HFF-Myc (cell line): Measurements from ENCODE around the gene OR8K1.

Experiments used
- DNase-seq: peaks from one replicate; pipeline ENCODE4 v3.0.0-alpha.2; 2011; ENCODE audit warnings: low read depth; ENCODE audit errors: extremely low read depth
- H3K4me3 ChIP-seq: replicated peaks from 2 replicates; pipeline ENCODE4 v1.5.1; 2011; ENCODE audit warnings: low read depth, mild to moderate bottlenecking, control low read depth, low read length
- CTCF ChIP-seq: IDR thresholded peaks from 2 replicates; pipeline ENCODE4 v1.5.1; 2012; ENCODE audit warnings: mild to moderate bottlenecking, low read depth, low read length, control low read depth; ENCODE audit errors: missing control alignments

Gene OR8K1

GRCh38 chr11:56345739-56346138 lies at the start of gene OR8K1:
Gene OR8K1 (plus strand): TSS chr11:56346039. CDS start chr11:56346039, 0 bp downstream.
- no peak for DNase-seq
- TF ChIP-seq CTCF, result no peak
- H3K4me3 ChIP-seq, result no peak within 1 kb of the TSS

- H3K4me3 ChIP-seq, result no peak overlapping the region
- TF ChIP-seq CTCF, result no peak
- no peak for DNase-seq
Measured at GRCh38 chr11:56296898-56297297, 48.9 kb upstream of the OR8K1 start.

DNA sequence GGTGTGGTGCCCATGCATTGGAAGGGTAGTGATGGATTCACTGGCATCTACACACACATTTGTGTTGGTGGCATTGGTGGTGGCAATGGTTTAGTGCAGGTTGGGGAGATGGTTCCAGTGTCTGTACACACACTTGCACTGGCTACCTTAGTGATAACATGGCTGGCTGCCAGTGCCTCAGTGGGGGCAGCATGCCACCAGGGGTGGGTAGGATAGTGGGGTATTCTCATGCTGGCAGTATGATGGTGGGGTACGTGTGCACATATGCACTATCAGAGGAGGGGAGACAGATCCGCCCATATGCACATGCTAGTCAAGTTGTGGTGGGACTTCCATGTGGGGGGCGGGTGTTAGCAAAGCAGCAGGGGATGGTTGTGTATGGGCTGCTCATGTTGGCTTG lies 38.0 kb upstream of the OR8K1 start:
- DNase-seq, result no peak
- no peak for TF ChIP-seq CTCF
- H3K4me3 ChIP-seq, result no peak overlapping the region

GRCh38 chr11:56314844-56315243 lies 31.0 kb upstream of the OR8K1 start, which contains the start of gene OR8K3:
Gene OR8K3 (plus strand): TSS chr11:56315144. CDS start chr11:56318307, 3,163 bp downstream.
- TF ChIP-seq CTCF, result no peak
- DNase-seq, result no peak
- H3K4me3 ChIP-seq, result no peak within 1 kb of the TSS

GRCh38 chr11:56331861-56332491 lies 13.9 kb upstream of the OR8K1 start:
- no peak overlapping the region for H3K4me3 ChIP-seq
- no peak for DNase-seq
- TF ChIP-seq CTCF, result no peak

DNA sequence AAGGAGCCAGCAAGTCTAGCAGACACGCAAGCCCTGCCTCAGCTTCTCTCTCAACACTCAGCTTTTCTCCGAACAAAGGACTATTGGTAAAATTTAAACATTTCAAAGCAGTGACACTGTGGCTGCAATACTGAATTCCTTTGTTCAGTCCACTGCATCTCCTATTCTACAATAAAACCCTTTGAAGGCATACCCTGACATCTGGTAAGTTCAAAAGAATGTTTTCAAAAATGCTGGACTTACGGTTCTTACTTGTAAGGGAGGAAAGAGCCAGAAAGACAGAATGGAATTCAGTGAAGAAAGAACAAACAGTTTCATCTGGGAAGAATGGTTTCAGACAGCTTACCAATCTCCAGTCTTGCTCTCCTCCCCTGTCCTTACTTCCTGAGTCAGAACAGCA lies 12.7 kb upstream of the OR8K1 start:
- no peak for DNase-seq
- no peak overlapping the region for H3K4me3 ChIP-seq
- TF ChIP-seq CTCF, result no peak

- TF ChIP-seq CTCF, result no peak
- H3K4me3 ChIP-seq, result no peak overlapping the region
- no peak for DNase-seq
Measured at GRCh38 chr11:56340289-56340688, 5.5 kb upstream of the OR8K1 start.
